ENCODE measurements around the gene MRPL9. TPM values are rescaled to one million over a fixed set of nuclear protein-coding genes. Genes with fewer than 3 reads are reported as not detected.
A peak's percentile ranks its signal among the peaks of the same experiment; 100 is the strongest.

The MRPL9 gene
- total RNA-seq, 2 donors from 2014 or later, result 86.3 to 98.0 TPM

- H3K27ac ChIP-seq (ENCODE audit: low read depth, low read length), result no peak overlapping the region
- H3K36me3 ChIP-seq (ENCODE audit: control insufficient read depth, insufficient read depth, low read length), result no peaks in the 10 kb centered on the region
- H3K4me1 ChIP-seq (ENCODE audit: control insufficient read depth, insufficient read depth, low read length), result peaks cover 4% of the 10 kb centered on the region
- no peaks in the 10 kb centered on the region for H3K9me3 ChIP-seq (ENCODE audit: control insufficient read depth, low read length)
- no peak overlapping the region for H3K4me3 ChIP-seq (ENCODE audit: low read length)
- Mint-ChIP-seq H3K4me3 (no peak overlapping the region), H3K27me3 (ENCODE audit: insufficient read depth) (peaks cover 75% of the 10 kb centered on the region), H3K27ac (no peak overlapping the region), H3K36me3 (ENCODE audit: low read depth) (no peaks in the 10 kb centered on the region), H3K9me3 (no peaks in the 10 kb centered on the region), H3K4me1 (peaks cover 12% of the 10 kb centered on the region)
- peaks cover 65% of the 10 kb centered on the region for H3K27me3 ChIP-seq (ENCODE audit: control insufficient read depth, insufficient read depth, low read length, poor library complexity, severe bottlenecking)
- TF ChIP-seq CTCF (conservative IDR thresholded peaks at IDR 0.05), result no peak
- 63 to 90% methylated on average over 2 to 3 of the region's 3 CpGs for WGBS, 2 experiments (ENCODE audit: insufficient coverage in 1 of 2, insufficient read length in 1 of 2)
- no peak overlapping the region for H3K9ac ChIP-seq (ENCODE audit: extremely low read depth, low read length, poor library complexity, severe bottlenecking)
- peak; percentile 51 for DNase-seq
These were observed 39.4 kb downstream of the MRPL9 start for GRCh38 chr1:151723726-151724370.

GRCh38 chr1:151721788-151722510 lies 41.3 kb downstream of the MRPL9 start:
- peaks cover 76% of the 10 kb centered on the region for H3K27me3 ChIP-seq (ENCODE audit: control insufficient read depth, insufficient read depth, low read length, poor library complexity, severe bottlenecking)
- H3K27ac Mint-ChIP-seq, result no peak overlapping the region

More at GRCh38 chr1:151721788-151722510, 41.3 kb downstream of the MRPL9 start:
- H3K9me3 Mint-ChIP-seq, result no peaks in the 10 kb centered on the region
- no peak for TF ChIP-seq CTCF (conservative IDR thresholded peaks at IDR 0.05)
- H3K4me1 Mint-ChIP-seq, result peaks cover 10% of the 10 kb centered on the region
- H3K9me3 ChIP-seq (ENCODE audit: control insufficient read depth, low read length), result no peaks in the 10 kb centered on the region
- peaks cover 82% of the 10 kb centered on the region for H3K27me3 Mint-ChIP-seq (ENCODE audit: insufficient read depth)
- DNase-seq, result no peak
- peak overlapping the region; percentile 73 for H3K4me3 ChIP-seq (ENCODE audit: low read length)
- H3K9ac ChIP-seq (ENCODE audit: extremely low read depth, low read length, poor library complexity, severe bottlenecking), result no peak overlapping the region
- no peak overlapping the region for H3K27ac ChIP-seq (ENCODE audit: low read depth, low read length)
- no peaks in the 10 kb centered on the region for H3K36me3 Mint-ChIP-seq (ENCODE audit: low read depth)
- H3K4me3 Mint-ChIP-seq, result peak overlapping the region; percentile 50
- H3K36me3 ChIP-seq (ENCODE audit: control insufficient read depth, insufficient read depth, low read length), result no peaks in the 10 kb centered on the region
- 28 to 34% methylated on average over 15 to 17 of the region's 17 CpGs for WGBS, 2 experiments (ENCODE audit: insufficient coverage in 1 of 2, insufficient read length in 1 of 2)
- peaks cover 4% of the 10 kb centered on the region for H3K4me1 ChIP-seq (ENCODE audit: control insufficient read depth, insufficient read depth, low read length)

Measured in endodermal cell (in vitro differentiated cells).